Dermis blood vessel endothelial cell (primary cell): Measurements from ENCODE around the gene TBC1D22A. TPM values are rescaled to one million over a fixed set of nuclear protein-coding genes. Genes with fewer than 3 reads are reported as not detected.
A peak's percentile ranks its signal among the peaks of the same experiment; 100 is the strongest.
"Not testable (repeated sequence)": the region's sequence is repeated elsewhere in the genome, so short reads cannot be mapped to it uniquely, and the experiment has no call there.

Experiments used
- DNase-seq: peaks from one replicate; pipeline ENCODE4 v3.0.0; 2010
- total RNA-seq: library from RNA; depleted of rRNA; stranded (reverse); fragments of >200 nt; gene quantifications from 2 replicates; pipeline ENCODE4 v1.2.3, GENCODE V29; 2014

TBC1D22A gene
- total RNA-seq, 1 donor from 2014 or later = 19.4 TPM

DNA sequence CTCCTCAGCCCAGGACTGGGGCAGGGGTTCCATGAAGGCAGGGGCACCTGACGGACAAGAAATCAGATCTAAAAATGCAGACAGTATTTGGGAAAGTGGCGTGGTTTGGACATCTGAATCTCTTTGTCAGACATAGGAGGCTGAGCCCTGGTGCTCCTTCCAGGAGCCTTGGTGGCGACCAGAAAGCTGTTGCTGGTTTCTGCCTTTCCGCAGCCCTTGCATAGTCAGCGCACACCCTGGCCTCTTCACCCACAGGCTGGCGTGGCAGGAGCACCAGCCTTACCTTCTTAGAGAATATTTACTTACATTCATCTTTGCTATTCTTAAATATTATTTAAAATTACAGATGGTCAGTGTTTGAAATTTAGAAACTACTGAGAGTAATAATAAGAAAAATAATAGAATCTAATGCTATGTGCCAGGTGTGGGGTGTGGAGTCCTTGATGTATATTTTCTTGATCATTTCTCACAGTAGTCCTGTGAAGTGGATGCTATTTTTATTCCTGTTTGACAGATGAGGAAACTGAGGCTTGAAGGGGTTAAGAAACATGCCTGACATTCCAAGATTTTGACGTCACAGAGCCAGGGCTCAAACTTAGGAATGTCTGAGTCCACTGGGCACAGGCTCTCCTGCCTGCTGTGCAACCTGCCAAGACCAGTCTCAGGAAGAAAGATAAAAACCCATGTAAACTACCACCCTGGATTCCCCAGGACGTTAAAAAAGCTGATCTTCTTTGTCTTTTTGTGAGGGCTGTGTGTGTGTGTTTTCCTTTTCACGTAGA lies 51.6 kb downstream of the TBC1D22A start:
- DNase-seq = peak; percentile 44

DNA sequence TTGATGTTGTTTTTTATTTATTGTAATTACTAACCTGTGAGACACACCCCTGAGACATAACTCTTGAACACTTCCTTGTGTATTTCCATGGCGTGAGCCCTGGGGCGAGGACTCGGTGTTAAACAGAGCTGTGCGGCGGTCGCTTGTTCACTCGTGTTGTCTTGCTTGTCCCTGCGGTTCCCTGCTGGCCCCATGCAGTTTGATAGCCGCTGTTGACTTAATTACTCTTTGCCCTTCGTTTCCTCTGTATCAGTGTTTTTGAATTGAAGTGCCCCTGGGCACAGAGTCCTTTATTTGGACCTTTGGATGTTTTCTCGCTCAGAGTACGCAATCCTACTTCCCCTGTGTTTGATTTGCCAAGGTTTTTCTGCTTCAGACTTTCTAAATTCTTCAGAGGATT lies 52.7 kb downstream of the TBC1D22A start:
- DNase-seq = no peak

DNA sequence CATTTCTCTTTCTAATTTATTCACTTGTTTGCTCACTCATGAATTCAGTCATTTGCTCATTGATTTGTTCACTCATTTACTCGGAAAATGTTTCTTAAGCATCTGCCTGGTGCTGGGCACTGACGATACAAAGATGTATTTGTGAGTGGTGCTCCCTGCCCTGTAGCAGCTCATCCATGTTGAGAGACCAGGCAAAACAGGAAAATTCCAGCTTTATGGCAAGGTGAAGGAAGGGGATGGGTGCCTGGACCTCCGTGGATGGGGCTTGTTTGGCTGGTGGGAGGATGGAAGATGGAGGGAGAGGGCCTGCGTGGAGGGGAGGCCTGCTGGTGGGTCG lies 53.1 kb downstream of the TBC1D22A start:
- DNase-seq = no peak

DNA sequence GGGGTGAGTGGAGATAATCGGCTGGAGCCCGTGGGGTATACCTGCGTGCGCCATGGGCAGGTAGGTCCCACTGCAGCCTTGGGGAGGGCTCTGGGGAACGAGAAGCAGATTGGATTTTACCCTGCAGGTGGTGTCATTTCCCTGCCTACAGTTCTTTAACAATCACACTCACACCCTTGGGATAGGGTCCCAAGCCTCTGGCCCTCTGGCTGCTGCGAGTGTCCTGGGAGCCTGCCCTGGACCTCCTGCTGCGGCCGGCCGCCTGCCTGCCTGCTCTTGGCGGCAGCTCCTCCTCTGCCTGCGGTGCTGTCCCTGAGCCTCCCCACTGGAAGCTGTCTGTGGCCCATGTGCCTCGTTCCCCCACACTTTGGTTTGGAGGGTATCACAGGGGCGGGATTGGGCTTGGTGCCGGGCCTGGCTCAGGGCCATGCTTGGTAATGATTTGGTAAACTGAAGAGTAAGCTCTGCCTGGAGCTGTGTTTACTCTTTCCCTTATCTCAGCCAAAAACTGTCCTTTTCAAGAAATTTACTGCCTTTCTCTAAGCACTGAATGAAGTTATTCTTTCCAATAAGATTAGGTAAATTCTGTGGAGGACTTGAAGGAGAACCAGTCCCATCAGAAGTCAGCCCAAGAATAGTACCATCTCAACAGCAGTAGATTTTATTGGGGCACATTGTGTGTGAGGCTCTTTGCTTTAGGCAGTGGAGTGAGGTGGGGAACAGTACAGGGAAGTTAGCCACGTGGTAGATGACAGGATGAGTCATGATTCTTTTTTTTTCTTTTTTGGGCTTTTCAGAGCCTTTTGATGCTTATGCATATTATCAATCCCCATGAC lies 53.7 kb downstream of the TBC1D22A start:
- peak; percentile 14 for DNase-seq

DNA sequence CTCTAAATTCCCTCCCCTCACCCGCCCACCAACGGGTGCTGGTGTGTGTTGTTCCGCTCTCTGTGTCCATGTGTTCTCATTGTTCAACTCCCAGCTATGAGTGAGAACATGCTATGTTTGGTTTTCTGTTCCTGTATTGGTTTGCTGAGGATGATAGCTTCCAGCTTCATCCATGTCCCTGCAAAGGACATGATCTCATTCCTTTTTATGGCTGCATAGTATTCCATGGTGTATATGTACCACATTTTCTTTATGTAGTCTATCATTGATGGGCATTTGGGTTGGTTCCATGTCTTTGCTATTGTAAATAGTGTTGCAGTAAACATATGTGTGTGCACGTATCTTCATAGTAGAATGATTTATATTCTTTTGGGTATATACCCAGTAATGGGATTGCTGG lies 54.9 kb downstream of the TBC1D22A start:
- not testable (repeated sequence) for DNase-seq

DNA sequence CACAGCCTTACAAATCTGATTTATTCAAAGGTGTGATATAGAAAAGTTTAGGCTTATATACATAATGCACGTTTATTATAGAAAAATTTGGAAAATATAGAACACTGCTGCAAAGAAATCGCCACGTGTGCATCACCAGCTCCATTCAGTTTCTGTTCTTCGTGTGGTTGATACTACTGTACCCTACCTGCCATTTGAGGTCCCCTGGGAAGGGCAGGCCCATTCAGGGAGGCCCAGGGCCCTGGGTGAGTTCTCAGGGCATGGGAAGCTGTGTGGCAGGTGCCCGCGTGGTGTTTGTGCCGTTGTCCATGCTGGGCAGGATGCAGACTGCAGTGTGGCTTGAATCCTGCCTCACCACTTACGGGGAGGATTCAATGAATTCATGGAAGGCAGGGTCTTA lies 60.8 kb downstream of the TBC1D22A start:
- DNase-seq = no peak

DNA sequence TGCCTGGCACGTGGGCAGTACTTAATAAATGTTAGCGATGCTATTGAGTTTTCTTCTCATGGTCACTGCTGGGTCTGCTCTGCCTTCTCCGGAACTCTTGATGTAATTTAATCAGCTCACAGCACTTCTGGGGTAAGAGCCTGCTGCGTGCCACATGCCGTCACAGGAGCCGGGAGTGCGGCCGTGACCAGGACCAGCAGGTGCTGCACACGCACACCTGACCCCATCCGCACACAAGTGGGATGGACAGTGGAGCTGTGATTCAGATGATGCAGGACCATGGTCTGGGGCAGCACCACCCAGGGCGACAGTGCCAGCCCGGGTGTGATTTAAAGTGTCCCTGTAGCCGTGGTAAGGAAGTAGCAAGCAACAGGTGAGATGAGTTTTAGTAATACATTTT lies 61.2 kb downstream of the TBC1D22A start:
- DNase-seq = no peak

DNA sequence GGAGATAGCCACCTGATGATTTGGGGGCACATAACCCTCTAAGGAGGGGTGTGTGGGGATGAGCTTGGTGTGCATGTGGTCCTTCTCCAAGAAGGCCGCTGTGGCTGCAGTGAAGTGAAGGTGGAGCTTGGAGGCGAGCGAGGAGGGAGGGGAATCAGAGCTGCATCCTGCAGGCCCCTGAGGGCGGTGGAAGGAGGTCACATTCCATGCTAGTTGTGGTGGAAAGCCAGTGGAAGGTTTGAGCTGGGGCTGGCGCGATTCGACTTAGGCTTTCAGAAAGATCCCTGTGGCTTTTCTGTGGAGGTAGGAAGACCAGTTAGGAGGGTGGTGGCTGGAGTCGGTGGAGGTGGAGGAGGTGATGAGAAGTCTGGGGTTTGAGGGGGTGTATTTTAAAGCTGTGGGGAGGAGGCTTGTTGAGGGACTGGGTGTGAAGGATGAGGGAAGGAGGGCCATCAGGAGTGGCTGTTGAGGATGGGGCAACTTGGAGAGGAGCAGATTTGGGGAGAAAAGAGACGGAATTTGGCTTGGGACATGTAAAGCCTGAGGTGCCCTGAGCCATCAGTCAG lies 62.0 kb downstream of the TBC1D22A start:
- no peak for DNase-seq

DNA sequence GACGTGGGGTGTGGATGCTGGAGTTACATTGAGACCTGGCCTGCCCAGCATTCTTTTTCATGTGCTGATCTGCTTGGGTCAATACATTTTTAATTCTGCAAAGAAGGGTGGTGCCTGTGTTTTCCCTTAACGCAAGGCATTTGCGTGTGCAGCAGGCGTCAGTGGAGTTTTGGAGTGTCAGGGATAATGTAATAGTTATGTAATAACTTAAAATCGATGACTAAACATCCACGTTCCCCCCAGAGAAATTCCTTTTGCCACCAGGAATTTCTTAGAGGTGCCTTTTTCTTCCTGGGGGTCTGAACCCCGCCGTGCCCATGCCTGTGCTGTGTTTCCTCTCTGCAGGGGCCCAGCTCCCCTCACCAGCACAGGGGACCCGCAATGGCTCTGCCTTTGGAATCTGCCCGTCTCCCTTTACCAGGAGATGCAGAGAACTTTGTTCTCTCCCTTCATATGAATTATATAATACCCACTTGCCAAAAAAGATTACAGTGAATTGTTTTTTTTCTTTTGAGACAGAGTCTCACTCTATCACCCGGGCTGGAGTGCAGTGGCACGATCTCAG lies 62.6 kb downstream of the TBC1D22A start:
- DNase-seq = no peak

DNA sequence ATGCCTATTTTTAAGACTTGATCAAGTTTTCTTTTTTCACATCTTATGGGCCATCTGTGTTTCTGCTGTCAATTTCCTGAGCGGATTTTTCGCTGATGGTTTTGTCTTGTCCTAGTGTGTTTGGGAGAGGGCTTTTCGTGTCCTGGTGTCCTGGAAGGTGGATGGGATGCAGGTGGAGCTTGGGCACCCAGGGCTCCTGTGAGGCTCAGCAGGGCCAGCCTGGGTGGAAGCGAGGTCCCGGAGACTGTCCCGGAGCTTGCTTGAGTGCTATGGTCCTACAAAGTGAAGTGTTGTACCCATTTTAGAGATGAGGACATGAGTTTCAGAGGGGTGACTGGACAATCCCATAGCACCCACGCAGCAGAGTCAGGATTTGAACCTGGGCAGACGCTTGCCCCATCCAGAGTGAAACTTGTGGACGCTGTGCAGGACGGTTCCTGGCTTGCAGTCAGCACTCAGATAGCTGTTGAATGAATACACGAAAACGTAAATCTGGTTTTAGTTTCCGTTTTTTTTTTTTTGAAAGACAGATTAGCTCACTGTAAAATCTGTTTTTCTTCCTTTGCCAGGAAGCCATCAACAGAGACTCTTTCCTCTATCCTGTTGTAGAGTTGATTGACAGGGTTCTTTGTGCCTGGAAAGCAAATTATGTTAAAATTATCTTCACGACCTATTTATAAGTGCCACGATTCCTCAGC lies 64.1 kb downstream of the TBC1D22A start:
- no peak for DNase-seq

DNA sequence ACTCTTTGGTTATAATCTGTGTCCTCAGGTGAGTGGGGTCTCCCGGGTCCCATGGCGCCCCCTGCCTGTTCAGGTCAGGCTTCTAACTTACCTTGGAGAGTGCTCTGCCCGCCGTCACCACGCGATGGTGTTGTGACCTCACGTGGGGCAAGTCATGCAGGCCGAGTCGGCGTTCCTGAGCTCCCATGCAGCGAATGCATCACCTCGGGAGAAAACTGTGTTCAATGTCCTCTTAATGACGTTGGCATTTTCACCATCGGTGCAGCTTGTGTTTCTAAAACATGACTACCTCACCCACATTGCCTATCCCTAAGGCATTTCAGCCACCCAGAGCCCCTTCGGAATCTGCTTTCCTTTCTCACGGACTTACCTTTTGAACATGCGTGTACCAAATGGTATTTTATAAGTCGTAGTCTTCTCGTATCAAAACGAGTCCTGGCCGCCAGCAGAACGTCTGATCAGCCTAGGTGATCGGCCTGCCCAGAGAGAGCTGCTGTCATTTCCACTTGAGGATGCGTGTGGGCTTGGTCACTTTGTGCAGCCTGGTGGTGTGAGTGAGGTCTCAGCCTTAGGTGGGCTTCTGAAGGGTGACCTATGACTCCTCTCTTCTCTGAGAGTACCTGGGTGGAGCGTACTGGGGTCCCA lies 64.8 kb downstream of the TBC1D22A start:
- DNase-seq = no peak

DNA sequence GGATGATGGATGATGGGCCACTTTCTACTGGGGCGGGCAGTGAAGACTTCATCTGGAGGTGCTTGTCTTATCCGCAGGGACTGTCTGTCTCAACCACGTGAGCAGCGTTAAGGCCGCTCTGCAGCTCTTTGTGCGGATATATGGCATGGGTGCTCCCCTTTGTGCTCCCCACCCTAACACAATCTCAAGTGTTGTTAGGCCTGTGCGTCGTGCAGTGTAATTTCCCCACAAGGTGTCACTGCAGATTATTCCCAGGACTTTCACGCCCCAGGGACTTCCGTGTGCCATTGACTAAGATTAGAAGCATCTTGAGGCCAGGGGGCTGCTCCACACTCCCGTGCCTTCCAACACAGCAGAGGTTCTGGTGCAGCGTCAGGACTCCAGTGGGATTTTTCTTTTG lies 65.3 kb downstream of the TBC1D22A start:
- DNase-seq = peak; percentile 23

DNA sequence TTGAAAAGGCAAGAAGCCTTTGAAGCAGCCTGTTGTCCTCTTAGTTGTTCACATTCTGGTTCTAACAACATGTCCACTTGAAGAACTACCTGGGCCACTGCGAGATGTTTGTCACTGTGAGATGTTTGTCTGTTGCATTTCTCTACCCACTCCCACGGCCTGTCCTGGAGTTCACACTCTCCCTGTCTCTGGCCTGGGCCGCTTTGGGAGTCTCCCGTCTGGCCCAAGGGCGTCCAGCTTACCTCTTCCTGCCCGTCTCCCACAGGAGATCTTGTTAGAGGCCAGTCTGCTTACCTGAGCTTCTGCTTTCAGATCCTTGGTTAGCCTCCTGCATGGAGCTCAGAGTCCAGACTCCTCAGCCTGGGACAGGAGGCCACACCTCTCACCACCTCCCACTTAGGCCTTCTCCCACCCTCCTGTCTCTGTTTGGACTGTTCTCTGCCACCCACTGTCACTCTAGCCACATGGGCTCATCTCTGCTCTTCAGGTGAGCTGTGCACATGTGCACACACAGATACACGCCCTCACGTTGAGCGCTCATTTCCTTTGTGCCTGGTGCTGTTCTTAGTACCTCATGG lies 66.0 kb downstream of the TBC1D22A start:
- DNase-seq = no peak

DNA sequence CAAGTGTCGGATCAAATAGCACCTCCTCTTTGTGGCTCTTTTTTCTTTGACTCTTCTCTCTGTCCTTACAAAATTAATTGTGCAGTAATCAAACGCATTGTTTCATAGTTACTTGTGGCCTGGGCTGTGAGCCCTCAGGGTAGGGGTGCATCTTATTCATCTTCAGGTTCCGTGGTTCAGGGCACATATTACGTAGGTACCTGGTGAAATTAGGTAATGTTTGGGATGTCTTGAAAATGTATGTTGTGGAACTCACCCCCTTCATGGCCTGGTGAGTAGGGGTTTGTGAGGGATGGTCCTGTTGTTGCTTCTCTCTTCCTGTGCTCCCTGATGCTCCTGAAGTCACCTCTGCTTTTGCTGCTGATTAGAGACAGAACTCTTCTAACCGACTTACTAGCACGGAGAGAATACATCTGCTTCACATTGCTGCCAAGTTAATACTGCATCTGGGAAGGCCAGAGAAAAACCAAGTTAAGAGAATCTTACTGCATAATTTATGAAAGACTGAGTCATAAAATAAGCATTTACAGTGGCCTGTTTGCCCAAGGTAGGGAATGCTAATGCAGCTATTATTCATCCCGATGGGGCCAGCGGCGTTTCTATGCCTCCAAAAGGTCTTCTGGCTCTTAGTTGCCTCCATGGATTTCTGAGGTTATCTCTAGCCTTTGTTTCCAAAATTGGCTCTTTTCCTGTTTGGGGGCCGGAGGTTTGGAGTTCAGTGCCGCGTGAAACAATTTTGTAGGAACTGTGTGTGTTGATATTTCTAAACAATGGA lies 66.9 kb downstream of the TBC1D22A start:
- peak; percentile 64 for DNase-seq

DNA sequence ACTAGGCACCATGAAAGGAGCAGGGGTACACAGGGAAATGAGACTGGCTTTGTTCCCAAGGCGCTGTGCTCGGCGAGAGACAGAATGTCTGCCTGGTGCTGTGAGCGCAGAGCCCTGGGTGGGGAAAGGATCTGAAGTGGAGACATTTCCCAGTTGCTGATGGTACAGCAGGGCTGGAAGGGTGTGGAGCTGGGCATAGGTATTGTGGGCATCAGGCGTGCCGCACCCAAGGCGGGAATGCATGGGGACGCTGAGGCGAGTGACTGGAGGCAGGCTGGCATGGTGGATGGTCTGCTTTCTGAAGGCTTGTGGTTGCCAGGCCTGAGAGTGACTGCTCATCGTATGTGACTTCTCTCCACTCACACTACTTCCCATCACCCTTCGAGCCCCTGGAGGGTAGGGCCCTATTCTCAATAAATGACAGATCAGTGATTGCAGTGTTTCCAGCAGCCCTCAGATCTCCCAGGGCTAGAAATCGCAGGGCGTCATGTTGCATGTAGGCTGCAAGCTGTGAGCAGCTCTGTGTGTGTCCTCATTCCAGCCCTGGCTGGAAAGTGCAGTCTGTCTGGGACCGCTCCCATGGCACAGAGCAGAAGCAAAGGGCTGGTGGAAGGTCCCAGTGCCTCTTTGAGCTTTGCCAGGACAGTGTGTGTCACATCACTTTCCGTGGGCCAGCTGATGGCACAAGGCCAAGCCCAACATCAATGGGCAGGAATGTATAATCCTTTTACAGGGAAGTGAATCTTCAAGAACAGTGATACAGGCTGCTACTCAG lies 67.7 kb downstream of the TBC1D22A start:
- peak; percentile 55 for DNase-seq

DNA sequence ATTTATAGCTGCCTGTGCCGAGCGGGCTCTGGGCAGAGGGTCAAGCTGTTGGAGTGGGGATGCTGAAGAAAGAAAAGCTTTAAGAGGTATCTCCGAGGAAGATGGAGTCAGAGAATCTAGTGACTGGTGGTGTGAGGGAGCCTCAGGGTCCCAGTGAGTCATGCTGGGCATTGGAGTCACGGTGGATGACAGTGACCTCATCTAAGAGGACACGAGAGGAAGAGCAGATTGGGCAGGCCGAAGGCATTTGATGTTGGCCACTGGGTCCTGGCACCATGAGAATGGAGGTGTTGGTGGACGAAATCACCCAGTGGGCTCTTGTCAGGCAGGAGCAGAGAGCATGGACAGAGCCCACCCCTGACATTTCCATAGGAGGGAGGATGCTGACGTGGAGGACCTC lies 68.4 kb downstream of the TBC1D22A start:
- DNase-seq = peak; percentile 17

DNA sequence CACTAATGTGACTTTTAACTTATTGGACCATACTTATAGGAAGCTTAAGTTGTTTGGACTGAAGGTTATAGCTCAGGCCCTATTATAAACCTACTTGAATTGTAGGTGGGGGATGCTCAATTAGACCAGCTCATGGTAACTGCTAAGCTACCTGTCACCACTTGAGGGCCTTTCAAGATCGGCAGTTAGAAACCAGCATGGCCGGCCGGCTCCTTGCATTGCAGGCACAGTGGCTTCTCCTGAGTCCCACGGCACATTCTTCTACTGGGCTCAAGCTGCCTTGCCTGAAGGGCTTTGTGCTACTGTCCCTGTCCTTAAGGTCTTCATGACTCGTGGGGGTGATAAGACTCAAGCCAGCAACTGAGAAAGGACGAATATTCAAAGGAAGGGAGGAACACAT lies 70.8 kb downstream of the TBC1D22A start:
- DNase-seq = peak; percentile 73

DNA sequence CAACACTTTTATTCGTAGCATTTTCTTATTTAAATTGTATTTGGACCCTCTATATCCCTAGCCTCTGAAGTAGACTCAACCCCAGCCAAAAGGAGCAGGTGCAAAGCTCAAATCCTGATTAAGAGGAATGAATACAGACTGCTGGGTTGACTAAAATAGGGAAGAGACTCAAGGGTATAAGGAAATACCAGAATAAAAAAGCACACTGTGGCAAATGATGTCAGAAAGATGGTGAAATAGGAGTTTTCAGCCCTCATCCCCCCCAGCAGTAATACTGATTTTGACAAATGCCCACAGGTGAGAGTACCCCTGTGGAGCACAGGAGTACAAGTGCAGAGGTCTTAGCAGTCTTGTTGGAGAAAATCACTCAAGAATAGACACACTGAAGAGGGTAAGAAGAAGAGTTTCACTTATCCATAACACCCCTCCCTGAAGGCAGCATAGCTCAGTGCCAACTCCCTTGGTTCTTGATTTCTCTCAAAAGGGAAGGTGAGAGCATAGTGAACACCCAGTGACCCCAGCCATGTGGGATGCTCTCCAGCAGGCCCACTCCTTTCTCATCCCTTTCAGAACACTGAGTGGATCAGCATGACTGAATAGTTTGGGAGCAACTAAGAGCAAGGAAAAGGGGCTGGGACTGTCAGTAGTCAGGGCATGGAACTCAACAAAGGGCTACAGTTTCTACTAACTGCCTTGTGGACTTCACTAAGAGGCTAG lies 71.7 kb downstream of the TBC1D22A start:
- DNase-seq = no peak

DNA sequence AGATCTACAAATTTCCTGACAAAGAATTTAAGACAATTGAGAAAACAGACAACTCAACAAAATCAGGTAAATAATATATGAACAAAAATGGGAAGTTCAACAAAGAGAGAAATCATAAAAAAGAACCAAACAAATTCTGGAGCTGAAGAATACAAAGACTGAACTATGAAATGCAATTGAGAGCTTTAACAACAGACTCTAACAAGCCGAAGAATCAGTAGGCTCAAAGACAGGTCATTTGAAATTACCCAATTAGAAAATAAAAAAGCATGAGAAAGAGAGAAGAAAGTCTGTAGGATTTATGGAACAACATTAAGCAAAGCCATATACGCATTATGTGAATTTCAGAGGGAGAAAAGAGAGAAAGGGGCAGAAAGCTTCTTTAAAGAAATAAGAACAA lies 72.8 kb downstream of the TBC1D22A start:
- DNase-seq = no peak

DNA sequence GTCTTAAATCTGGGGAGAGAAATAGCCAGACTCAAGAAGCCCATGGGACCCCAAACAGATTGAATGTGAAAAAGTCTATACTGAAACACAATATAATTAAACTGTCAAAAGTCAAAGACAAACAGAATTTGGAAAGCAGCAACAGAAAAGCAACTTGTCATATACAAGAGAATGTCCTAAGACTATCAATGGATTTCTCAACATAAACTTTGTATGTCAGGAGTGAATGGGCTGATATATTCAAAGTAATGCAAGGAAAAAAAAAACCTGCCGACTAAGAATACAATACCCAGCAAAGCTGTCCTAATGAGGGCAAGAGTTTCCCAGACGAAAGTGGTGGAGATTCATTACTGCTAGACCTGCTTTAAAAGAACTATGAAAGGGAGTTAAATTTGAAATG lies 73.2 kb downstream of the TBC1D22A start:
- no peak for DNase-seq
